HepG2 (cell line): Measurements from ENCODE around the gene BUB1.

Experiments used
- NR2F1 ChIP-seq, 2 experiments: fragments of 450-650 bp in 1 of 2; formaldehyde crosslinking in 1 of 2; IDR thresholded peaks; 2 replicates each; pipeline versions ENCODE4 v1.5.0 to v1.6.1; 2016 to 2020; ENCODE audit warnings: mild to moderate bottlenecking in 1 of 2, missing compliant biosample characterization in 1 of 2, missing genetic modification reagents in 1 of 2, moderate library complexity in 1 of 2
- RAD21 ChIP-seq: fragments of 450-650 bp; formaldehyde crosslinking; IDR thresholded peaks from 2 replicates; pipeline ENCODE4 v1.5.0; 2020; ENCODE audit warnings: mild to moderate bottlenecking

DNA sequence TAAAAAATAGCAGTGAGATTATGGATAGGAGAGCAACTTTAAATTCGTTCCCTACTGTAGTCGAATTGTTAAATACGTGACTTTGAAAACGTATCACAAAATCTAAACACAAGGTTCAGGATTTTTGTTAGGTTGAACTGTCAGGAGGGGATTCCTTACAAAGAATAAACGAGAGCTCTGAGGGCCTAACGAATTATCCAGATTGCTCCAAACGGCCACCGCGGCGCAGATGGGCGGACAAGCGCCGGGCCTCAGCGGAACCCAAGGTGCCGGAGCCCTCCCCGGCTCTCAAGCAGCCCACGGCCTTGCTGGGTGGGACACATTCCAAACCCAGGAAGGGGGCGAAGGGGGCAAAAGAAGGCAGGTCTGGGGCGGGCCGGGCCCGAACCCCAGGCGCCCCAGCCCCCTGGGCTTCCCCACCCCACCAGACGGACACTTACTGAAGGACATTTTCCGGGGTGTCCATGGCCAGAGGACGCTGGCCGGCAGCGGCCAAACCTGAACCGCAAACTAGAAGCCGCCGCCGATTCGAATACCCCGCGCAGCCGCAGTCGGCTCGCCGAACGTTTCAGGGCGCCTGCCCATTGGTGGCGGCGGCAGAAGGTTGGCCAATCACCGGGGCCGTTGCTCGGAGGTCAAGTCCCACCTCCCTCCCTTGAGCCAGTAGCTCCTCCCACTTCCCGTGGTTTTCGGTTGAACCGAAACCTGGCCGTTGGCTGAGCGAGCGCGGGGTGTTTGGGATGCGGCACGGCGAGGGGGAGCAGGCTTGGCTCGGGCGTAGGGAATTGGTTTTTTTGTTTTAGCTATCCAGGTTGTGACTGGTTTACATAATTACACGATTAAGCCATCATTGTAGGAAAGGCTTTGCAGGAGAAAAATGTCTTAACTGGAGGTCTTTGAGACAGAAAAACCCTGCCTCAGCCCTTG is at the start of gene BUB1:
- no peak for TF ChIP-seq RAD21 (CRISPR knock-in tag)
- no peak for TF ChIP-seq NR2F1 (CRISPR knock-in tag; IDR thresholded peaks at IDR 0.05)
